Neural cell (in vitro differentiated cells): Measurements from ENCODE around the gene SLC26A2. TPM values are rescaled to one million over a fixed set of nuclear protein-coding genes. Genes with fewer than 3 reads are reported as not detected.

ENCODE experiments used
- H2AFZ ChIP-seq: fragments of 200-600, 300-800 bp; sonication (generic), shearing (Covaris generic); 2 replicates; pipeline ENCODE4 v1.6.0; 2014; ENCODE audit warnings: low read depth, mild to moderate bottlenecking, antibody characterized with exemption, low read length, moderate library complexity
- H3F3A ChIP-seq: fragments of 200-600 bp; shearing (Covaris generic); 2 replicates; pipeline ENCODE4 v1.6.1; 2016; ENCODE audit warnings: mild to moderate bottlenecking, moderate library complexity, mixed read lengths, antibody characterized with exemption, low read length; ENCODE audit not compliant: insufficient read depth, poor library complexity, severe bottlenecking
- H3K27ac ChIP-seq: fragments of 200-600, 300-800 bp; sonication (generic), shearing (Covaris generic); 2 replicates; pipeline ENCODE4 v1.5.1; 2014; ENCODE audit warnings: mild to moderate bottlenecking, low read length, moderate library complexity
- H3K27me3 ChIP-seq: fragments of 300-800, 200-600 bp; sonication (generic), shearing (Covaris generic); 2 replicates; pipeline ENCODE4 v1.6.0; 2014; ENCODE audit warnings: mild to moderate bottlenecking, low read depth, low read length, moderate library complexity; ENCODE audit not compliant: insufficient read depth
- H3K36me3 ChIP-seq: fragments of 300-800, 200-600 bp; sonication (generic), shearing (Covaris generic); 2 replicates; pipeline ENCODE4 v1.5.1; 2014; ENCODE audit warnings: mild to moderate bottlenecking, antibody characterized with exemption, low read length, moderate library complexity; ENCODE audit not compliant: insufficient read depth
- H3K4me2 ChIP-seq: fragments of 300-800, 200-600 bp; sonication (generic), shearing (Covaris generic); 2 replicates; pipeline ENCODE4 v1.6.0; 2014; ENCODE audit warnings: mild to moderate bottlenecking, low read length
- H3K4me3 ChIP-seq: fragments of 300-800, 200-600 bp; sonication (generic), shearing (Covaris generic); 2 replicates; pipeline ENCODE4 v1.5.1; 2014; ENCODE audit warnings: mild to moderate bottlenecking, low read length, moderate library complexity
- H3K79me2 ChIP-seq: fragments of 200-600 bp; shearing (Covaris generic); replicated peaks from 2 replicates; pipeline ENCODE4 v1.6.0; 2014; ENCODE audit warnings: mild to moderate bottlenecking, low read length, moderate library complexity; ENCODE audit not compliant: insufficient read depth
- H3K9ac ChIP-seq: fragments of 300-800, 200-600 bp; sonication (generic), shearing (Covaris generic); 2 replicates; pipeline ENCODE4 v1.6.1; 2016; ENCODE audit warnings: mild to moderate bottlenecking, low read length, mixed read lengths
- H3K9me2 ChIP-seq: fragments of 200-600 bp; shearing (Covaris generic); 2 replicates; pipeline ENCODE4 v1.6.1; 2016; ENCODE audit warnings: mild to moderate bottlenecking, low read length, mixed read lengths; ENCODE audit not compliant: insufficient read depth
- H3K9me3 ChIP-seq: fragments of 200-600, 300-800 bp; sonication (generic), shearing (Covaris generic); 2 replicates; pipeline ENCODE4 v1.6.1; 2016; ENCODE audit warnings: mild to moderate bottlenecking, mixed run types, low read length, moderate library complexity, mixed read lengths
- H4K20me1 ChIP-seq: fragments of 200-600 bp; shearing (Covaris generic); 2 replicates; pipeline ENCODE4 v1.6.1; 2016; ENCODE audit warnings: mild to moderate bottlenecking, mixed run types; ENCODE audit not compliant: insufficient read depth
- EP300 ChIP-seq: fragments of 450-650 bp; conservative IDR thresholded peaks from 2 replicates; pipeline ENCODE4 v1.6.1; 2014; ENCODE audit warnings: antibody characterized with exemption, mild to moderate bottlenecking, moderate library complexity; ENCODE audit not compliant: poor library complexity, severe bottlenecking
- EZH2 ChIP-seq: fragments of 200-600, 300-800 bp; shearing (Covaris generic), sonication (generic); IDR thresholded peaks from 2 replicates; pipeline ENCODE4 v1.6.1; 2014; ENCODE audit warnings: antibody characterized with exemption, low read length, borderline replicate concordance, mild to moderate bottlenecking; ENCODE audit not compliant: insufficient read depth, poor library complexity, severe bottlenecking
- MXI1 ChIP-seq: fragments of 450-650 bp; conservative IDR thresholded peaks from 2 replicates; pipeline ENCODE4 v1.6.1; 2014; ENCODE audit warnings: antibody characterized with exemption, mild to moderate bottlenecking; ENCODE audit not compliant: poor library complexity, severe bottlenecking
- POLR2AphosphoS5 ChIP-seq: IDR thresholded peaks from 2 replicates; pipeline ENCODE4 v1.6.1; 2012
- RAD21 ChIP-seq: fragments of 450-650 bp; conservative IDR thresholded peaks from 2 replicates; pipeline ENCODE4 v1.6.1; 2014; ENCODE audit warnings: antibody characterized with exemption, mild to moderate bottlenecking, moderate library complexity
- SMC3 ChIP-seq: fragments of 450-650 bp; conservative IDR thresholded peaks from 2 replicates; pipeline ENCODE4 v1.6.1; 2014; ENCODE audit warnings: antibody characterized with exemption, mild to moderate bottlenecking, moderate library complexity; ENCODE audit not compliant: poor library complexity
- TAF1 ChIP-seq: IDR thresholded peaks from 2 replicates; pipeline ENCODE4 v1.6.1; 2012; ENCODE audit warnings: low read depth
- polyA minus RNA-seq: library from RNA; depleted of rRNA, polyadenylated mRNA; stranded (reverse); fragments of >200 nt; gene quantifications from 2 replicates; pipeline ENCODE4 v1.2.3, GENCODE V29; 2014
- polyA plus RNA-seq: library from polyadenylated mRNA; depleted of rRNA; stranded (reverse); fragments of >200 nt; gene quantifications from 2 replicates; pipeline ENCODE4 v1.2.3, GENCODE V29; 2014
- TF ChIP-seq, protein P1 (sequence below): IDR thresholded peaks from 2 replicates; pipeline ENCODE4 v1.6.1; 2012; ENCODE audit warnings: borderline replicate concordance
- TF ChIP-seq, protein P2 (sequence below): fragments of 450-650 bp; IDR thresholded peaks from 2 replicates; pipeline ENCODE4 v1.5.1; 2014; ENCODE audit warnings: antibody characterized with exemption, mild to moderate bottlenecking, moderate library complexity; ENCODE audit not compliant: poor library complexity, severe bottlenecking

The SLC26A2 gene
- 5.3 and 5.4 TPM in 2 replicates for polyA plus RNA-seq
- 22.4 and 25.2 TPM in 2 replicates for polyA minus RNA-seq

DNA sequence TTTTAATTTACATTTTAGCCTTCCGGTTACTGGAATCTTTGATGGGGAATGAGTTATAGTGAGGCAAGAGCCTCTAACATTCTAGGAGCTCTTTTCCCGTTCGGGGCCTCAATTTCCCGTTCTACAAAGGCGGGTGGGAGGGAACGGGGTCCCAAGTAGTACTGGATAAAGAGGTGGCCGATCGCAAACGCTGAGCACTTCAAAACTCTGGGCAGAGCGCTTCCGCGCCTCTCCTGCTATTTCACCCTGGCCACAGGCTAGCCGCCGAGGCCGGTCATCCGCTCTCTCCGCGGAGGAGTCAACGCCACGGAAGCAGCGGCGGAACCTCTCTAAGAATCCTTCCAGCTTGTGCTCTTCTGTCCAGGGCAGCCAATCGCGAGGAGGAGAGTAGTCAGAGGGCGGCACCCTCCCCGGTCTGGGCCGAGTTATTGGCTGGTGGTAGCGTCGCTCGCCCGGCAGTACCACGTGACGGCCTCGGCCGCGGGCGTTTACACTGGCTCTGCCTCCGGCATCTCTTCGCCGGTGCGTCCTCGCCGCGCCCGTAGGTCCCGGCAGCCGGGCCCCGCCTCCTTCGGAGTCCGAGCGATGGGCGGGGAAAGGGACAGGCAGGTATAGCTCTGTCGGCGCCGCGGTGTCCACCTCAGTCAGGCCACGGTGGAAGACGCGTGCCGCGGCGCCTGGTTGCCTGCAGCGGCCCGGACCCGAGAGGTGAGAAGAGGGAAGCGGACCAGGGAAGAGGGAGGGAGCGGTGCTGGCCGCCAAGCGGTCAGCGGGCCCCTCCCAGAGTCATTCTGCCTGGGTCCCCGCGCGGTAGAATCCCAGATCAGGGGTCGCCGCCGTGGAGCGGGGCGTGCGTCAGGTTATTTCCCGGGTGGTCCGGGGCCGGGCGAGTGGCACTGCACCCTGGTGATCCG is at the start of gene SLC26A2:
TSS of gene SLC26A2 (plus strand) at position 487 of the 914 bp plus-strand sequence. CDS start 16,895 bp downstream, outside the sequence.
- TF ChIP-seq MXI1 (peak; percentile 84), POLR2AphosphoS5 (peak; percentile 93), SMC3 (peak; percentile 31), EZH2 (no peak)
- TF ChIP-seq, protein P1, sequence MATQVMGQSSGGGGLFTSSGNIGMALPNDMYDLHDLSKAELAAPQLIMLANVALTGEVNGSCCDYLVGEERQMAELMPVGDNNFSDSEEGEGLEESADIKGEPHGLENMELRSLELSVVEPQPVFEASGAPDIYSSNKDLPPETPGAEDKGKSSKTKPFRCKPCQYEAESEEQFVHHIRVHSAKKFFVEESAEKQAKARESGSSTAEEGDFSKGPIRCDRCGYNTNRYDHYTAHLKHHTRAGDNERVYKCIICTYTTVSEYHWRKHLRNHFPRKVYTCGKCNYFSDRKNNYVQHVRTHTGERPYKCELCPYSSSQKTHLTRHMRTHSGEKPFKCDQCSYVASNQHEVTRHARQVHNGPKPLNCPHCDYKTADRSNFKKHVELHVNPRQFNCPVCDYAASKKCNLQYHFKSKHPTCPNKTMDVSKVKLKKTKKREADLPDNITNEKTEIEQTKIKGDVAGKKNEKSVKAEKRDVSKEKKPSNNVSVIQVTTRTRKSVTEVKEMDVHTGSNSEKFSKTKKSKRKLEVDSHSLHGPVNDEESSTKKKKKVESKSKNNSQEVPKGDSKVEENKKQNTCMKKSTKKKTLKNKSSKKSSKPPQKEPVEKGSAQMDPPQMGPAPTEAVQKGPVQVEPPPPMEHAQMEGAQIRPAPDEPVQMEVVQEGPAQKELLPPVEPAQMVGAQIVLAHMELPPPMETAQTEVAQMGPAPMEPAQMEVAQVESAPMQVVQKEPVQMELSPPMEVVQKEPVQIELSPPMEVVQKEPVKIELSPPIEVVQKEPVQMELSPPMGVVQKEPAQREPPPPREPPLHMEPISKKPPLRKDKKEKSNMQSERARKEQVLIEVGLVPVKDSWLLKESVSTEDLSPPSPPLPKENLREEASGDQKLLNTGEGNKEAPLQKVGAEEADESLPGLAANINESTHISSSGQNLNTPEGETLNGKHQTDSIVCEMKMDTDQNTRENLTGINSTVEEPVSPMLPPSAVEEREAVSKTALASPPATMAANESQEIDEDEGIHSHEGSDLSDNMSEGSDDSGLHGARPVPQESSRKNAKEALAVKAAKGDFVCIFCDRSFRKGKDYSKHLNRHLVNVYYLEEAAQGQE, result peak; percentile 89
- no peaks in the 10 kb centered on the region for H3K9me2 ChIP-seq
- peak within 1 kb of the TSS; percentile 87 for H2AFZ ChIP-seq
- H3K4me3 ChIP-seq, result peak within 1 kb of the TSS; percentile 98
- no peaks in the 10 kb centered on the region for H3K9me3 ChIP-seq
- no peaks in the 10 kb centered on the region for H4K20me1 ChIP-seq
- no peaks in the 10 kb centered on the region for H3K79me2 ChIP-seq
- H3K9ac ChIP-seq, result peak within 1 kb of the TSS; percentile 88
- peaks cover 6% of the 10 kb centered on the region for H3F3A ChIP-seq
- H3K4me2 ChIP-seq, result peak within 1 kb of the TSS; percentile 66
- H3K36me3 ChIP-seq, result no peaks in the 10 kb centered on the region
- H3K27me3 ChIP-seq, result no peaks in the 10 kb centered on the region
- H3K27ac ChIP-seq, result peak within 1 kb of the TSS; percentile 78

DNA sequence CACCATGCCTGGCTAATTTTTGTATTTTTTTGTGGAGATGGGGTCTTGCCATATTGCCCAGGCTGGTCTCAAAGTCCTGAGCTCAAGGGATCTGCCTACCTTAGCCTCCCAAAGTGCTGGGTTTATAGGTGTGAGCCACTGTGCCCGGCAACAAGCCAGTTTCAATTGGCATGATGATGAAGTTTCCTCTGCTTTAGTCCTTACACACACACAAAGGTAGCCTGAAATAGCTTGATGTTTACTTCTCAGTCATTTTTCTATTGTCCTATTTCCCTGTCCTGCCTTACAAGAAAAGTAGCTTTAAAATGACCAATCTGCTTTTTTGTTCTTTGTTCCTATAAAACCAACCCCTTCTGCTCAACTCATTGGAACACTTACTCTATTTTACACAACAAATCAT is 49.5 kb upstream of the SLC26A2 start:
- Histone ChIP-seq H3K27ac (no peak overlapping the region), H3K27me3 (no peaks in the 10 kb centered on the region), H3K79me2 (no peaks in the 10 kb centered on the region), H3F3A (no peaks in the 10 kb centered on the region), H3K4me3 (no peak overlapping the region), H3K9me3 (no peaks in the 10 kb centered on the region), H3K36me3 (no peaks in the 10 kb centered on the region), H3K4me2 (no peak overlapping the region), H3K9ac (no peak overlapping the region), H2AFZ (no peak overlapping the region), H4K20me1 (no peaks in the 10 kb centered on the region), H3K9me2 (no peaks in the 10 kb centered on the region)
- TF ChIP-seq EZH2 (no peak), TAF1 (no peak), MXI1 (no peak), RAD21 (no peak), EP300 (no peak), POLR2AphosphoS5 (no peak), SMC3 (no peak)
- TF ChIP-seq, protein P2, sequence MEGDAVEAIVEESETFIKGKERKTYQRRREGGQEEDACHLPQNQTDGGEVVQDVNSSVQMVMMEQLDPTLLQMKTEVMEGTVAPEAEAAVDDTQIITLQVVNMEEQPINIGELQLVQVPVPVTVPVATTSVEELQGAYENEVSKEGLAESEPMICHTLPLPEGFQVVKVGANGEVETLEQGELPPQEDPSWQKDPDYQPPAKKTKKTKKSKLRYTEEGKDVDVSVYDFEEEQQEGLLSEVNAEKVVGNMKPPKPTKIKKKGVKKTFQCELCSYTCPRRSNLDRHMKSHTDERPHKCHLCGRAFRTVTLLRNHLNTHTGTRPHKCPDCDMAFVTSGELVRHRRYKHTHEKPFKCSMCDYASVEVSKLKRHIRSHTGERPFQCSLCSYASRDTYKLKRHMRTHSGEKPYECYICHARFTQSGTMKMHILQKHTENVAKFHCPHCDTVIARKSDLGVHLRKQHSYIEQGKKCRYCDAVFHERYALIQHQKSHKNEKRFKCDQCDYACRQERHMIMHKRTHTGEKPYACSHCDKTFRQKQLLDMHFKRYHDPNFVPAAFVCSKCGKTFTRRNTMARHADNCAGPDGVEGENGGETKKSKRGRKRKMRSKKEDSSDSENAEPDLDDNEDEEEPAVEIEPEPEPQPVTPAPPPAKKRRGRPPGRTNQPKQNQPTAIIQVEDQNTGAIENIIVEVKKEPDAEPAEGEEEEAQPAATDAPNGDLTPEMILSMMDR, result no peak
- TF ChIP-seq, protein P1, result no peak
